Motor neuron (in vitro differentiated cells): ENCODE data around the gene ATF7. TPM values are rescaled to one million over a fixed set of nuclear protein-coding genes. Genes with fewer than 3 reads are reported as not detected.
"Not testable (repeated sequence)": the region's sequence is repeated elsewhere in the genome, so short reads cannot be mapped to it uniquely, and the experiment has no call there.

ENCODE experiments used
- ATAC-seq, 8 experiments: fragments of 200-7000 bp; cut with Tn5 transposase; replicated peaks in 6 of 8; 2 replicates each; pipeline ENCODE4 v1.8.0; 2021; ENCODE audit warnings: mild to moderate bottlenecking in 8 of 8, moderate library complexity in 8 of 8
- H3K27ac ChIP-seq, 2 donors: fragments of 250-450 bp; sonication (Bioruptor Pico); 2 replicates each; pipeline ENCODE4 v1.9.0; 2021; ENCODE audit warnings: antibody characterized with exemption in 2 of 2, mild to moderate bottlenecking in 2 of 2, moderate library complexity in 1 of 2
- H3K4me1 ChIP-seq, 2 donors: fragments of 250-450 bp; sonication (Bioruptor Pico); replicated peaks in 1 of 2; 2 replicates each; pipeline ENCODE4 v1.6.1; 2021; ENCODE audit warnings: antibody characterized with exemption in 2 of 2, mild to moderate bottlenecking in 2 of 2, moderate library complexity in 1 of 2
- H3K4me3 ChIP-seq, 5 donors: fragments of 250-450 bp; sonication (Bioruptor Pico); 2 replicates each; pipeline ENCODE4 v1.9.0; 2021; ENCODE audit warnings: antibody characterized with exemption in 5 of 5, mild to moderate bottlenecking in 5 of 5, moderate library complexity in 4 of 5
- WGBS, 10 experiments: fragments of 450-650 bp; shearing (Covaris generic); methylation state at CpG; one replicate each; pipeline ENCODE4 v1.0.0; 2022; 5-methylcytosine and 5-hydroxymethylcytosine counted together
- in situ Hi-C, 9 experiments: fragments of 400-800 bp; cut with MboI; loops; one replicate each; pipeline ENCODE4 v1.15.0; 2021; ENCODE audit warnings: low sequenced_read_pairs in 9 of 9, low pct_unique_long_range_greater_than_20kb in 2 of 9; ENCODE audit not compliant: unreplicated experiment in 9 of 9
- total RNA-seq, 8 experiments: library from RNA; unstranded; fragments of 300-600 nt; gene quantifications; 2 replicates each; pipeline versions ENCODE4 v1.2.3 to v1.2.4, GENCODE V29; 2022

ATF7 gene
- total RNA-seq, 8 experiments from 2014 or later, result 7.9 to 37.7 (median 12.5) TPM

GRCh38 chr12:53484686-53485575 lies 141.3 kb downstream of the ATF7 start:
- H3K27ac ChIP-seq, result no peak overlapping the region
- no peaks in the 10 kb centered on the region for H3K4me1 ChIP-seq
- 77 to 100% (median 93%) methylated on average over 1 to 10 of the region's 10 CpGs; no CpG with 5 or more reads in 1 of the 10 experiments for WGBS, 10 experiments
- ATAC-seq, result peak in 2 of 8 experiments; percentile 1 to 10
- H3K4me3 ChIP-seq, result no peak overlapping the region
- in situ Hi-C loops, result no loop called here

GRCh38 chr12:53483979-53484377 lies 142.2 kb downstream of the ATF7 start:
- in situ Hi-C loops, result no loop called here
- WGBS, 10 experiments, result 57 to 100% (median 95%) methylated on average over 1 to 4 of the region's 4 CpGs; no CpG with 5 or more reads in 2 of the 10 experiments
- Histone ChIP-seq H3K4me3 (no peak overlapping the region), H3K27ac (no peak overlapping the region), H3K4me1 (peaks cover 0 to 1% of the 10 kb centered on the region in 2 donors)
- no peak for ATAC-seq

- no peak overlapping the region for H3K4me3 ChIP-seq
- in situ Hi-C loops, result no loop called here
- H3K4me1 ChIP-seq, result peaks cover 0 to 3% of the 10 kb centered on the region in 2 donors
- no peak overlapping the region for H3K27ac ChIP-seq
- no peak for ATAC-seq
- whole genome bisulfite sequencing, 10 experiments, result 67 to 100% (median 92%) methylated on average over 1 to 7 of the region's 9 CpGs; no CpG with 5 or more reads in 2 of the 10 experiments
Measured at GRCh38 chr12:53483225-53483978, 142.8 kb downstream of the ATF7 start.

- in situ Hi-C loops, result no loop called here
- 60 to 100% (median 100%) methylated on average over 1 to 8 of the region's 18 CpGs; no CpG with 5 or more reads in 6 of the 10 experiments for WGBS, 10 experiments
- Histone ChIP-seq H3K27ac (no peak overlapping the region), H3K4me1 (peaks cover 0 to 3% of the 10 kb centered on the region in 2 donors), H3K4me3 (no peak overlapping the region)
- peak in 5 of 8 experiments; percentile 1 to 20 (median 16) for ATAC-seq
Measured at GRCh38 chr12:53482626-53483168, 143.5 kb downstream of the ATF7 start.

- Histone ChIP-seq H3K4me1 (peaks cover 0 to 3% of the 10 kb centered on the region in 2 donors), H3K4me3 (no peak overlapping the region), H3K27ac (no peak overlapping the region)
- ATAC-seq, result peak in 3 of 8 experiments; percentile 3 to 8 (median 5)
- in situ Hi-C loops, result no loop called here
- WGBS, 10 experiments, result 69 to 100% (median 90%) methylated on average over 1 to 6 of the region's 9 CpGs; no CpG with 5 or more reads in 2 of the 10 experiments
Measured at GRCh38 chr12:53481939-53482586, 144.1 kb downstream of the ATF7 start.

GRCh38 chr12:53481458-53481857 lies 144.7 kb downstream of the ATF7 start:
- H3K27ac ChIP-seq, H3K4me1 ChIP-seq, in situ Hi-C loops, H3K4me3 ChIP-seq: not testable (repeated sequence)
- WGBS, 10 experiments, result 0 to 100% (median 87%) methylated on average over 2 to 4 of the region's 6 CpGs; no CpG with 5 or more reads in 3 of the 10 experiments
- ATAC-seq, result peak in 2 of 8 experiments; percentile 32 to 34

GRCh38 chr12:53480491-53481442 lies 145.4 kb downstream of the ATF7 start:
- 55 to 100% (median 82%) methylated on average over 1 to 8 of the region's 12 CpGs; no CpG with 5 or more reads in 2 of the 10 experiments for WGBS, 10 experiments
- peak overlapping the region in 1 of 2 donors; percentile 34 for H3K27ac ChIP-seq
- no peak overlapping the region for H3K4me3 ChIP-seq
- peaks cover 0 to 3% of the 10 kb centered on the region in 2 donors for H3K4me1 ChIP-seq
- ATAC-seq, result peak in 1 of 8 experiments; percentile 4
- in situ Hi-C loops, result no loop called here

- 23 to 92% (median 81%) methylated on average over 2 to 5 of the region's 5 CpGs for WGBS, 10 experiments
- Histone ChIP-seq H3K4me1 (peaks cover 0 to 3% of the 10 kb centered on the region in 2 donors), H3K27ac (no peak overlapping the region), H3K4me3 (no peak overlapping the region)
- peak in 1 of 8 experiments; percentile 63 for ATAC-seq
- in situ Hi-C loops, result no loop called here
Measured at GRCh38 chr12:53479331-53479730, 146.9 kb downstream of the ATF7 start.

- no peak overlapping the region for H3K27ac ChIP-seq
- H3K4me1 ChIP-seq, result peaks cover 0 to 3% of the 10 kb centered on the region in 2 donors
- in situ Hi-C loops, result no loop called here
- H3K4me3 ChIP-seq, result no peak overlapping the region
- WGBS, 10 experiments, result 0 to 100% (median 100%) methylated on average over 1 of the region's 1 CpG; no CpG with 5 or more reads in 1 of the 10 experiments
- peak in 2 of 8 experiments; percentile 3 to 14 for ATAC-seq
Measured at GRCh38 chr12:53478865-53479264, 147.3 kb downstream of the ATF7 start.

- Histone ChIP-seq H3K27ac (no peak overlapping the region), H3K4me1 (peaks cover 0 to 3% of the 10 kb centered on the region in 2 donors), H3K4me3 (no peak overlapping the region)
- ATAC-seq, result peak in 1 of 8 experiments; percentile 17
- in situ Hi-C loops, result no loop called here
- 53 to 100% (median 72%) methylated on average over 1 to 2 of the region's 2 CpGs; no CpG with 5 or more reads in 6 of the 10 experiments for WGBS, 10 experiments
Measured at GRCh38 chr12:53476769-53477209, 149.4 kb downstream of the ATF7 start.

GRCh38 chr12:53474819-53475218 lies 151.4 kb downstream of the ATF7 start:
- in situ Hi-C loops, result no loop called here
- Histone ChIP-seq H3K27ac (no peak overlapping the region), H3K4me3 (no peak overlapping the region), H3K4me1 (peaks cover 0 to 3% of the 10 kb centered on the region in 2 donors)
- WGBS, 10 experiments, result 43 to 100% (median 93%) methylated on average over 1 to 8 of the region's 13 CpGs; no CpG with 5 or more reads in 3 of the 10 experiments
- no peak for ATAC-seq
